ENCODE data around the gene EGFL6.
A peak's percentile ranks its signal among the peaks of the same experiment; 100 is the strongest.
"Not testable (repeated sequence)": the region's sequence is repeated elsewhere in the genome, so short reads cannot be mapped to it uniquely, and the experiment has no call there.

Gene EGFL6

GRCh38 chrX:13652287-13652793 is 82.9 kb downstream of the EGFL6 start:
- no peak for DNase-seq

- peak; percentile 41 to 97 (median 89) for DNase-seq
Observed at GRCh38 chrX:13652850-13653693, 83.7 kb downstream of the EGFL6 start, which contains the start of gene TCEANC. TSS of gene TCEANC (plus strand) at chrX:13653141. CDS start at chrX:13662509, 9,368 bp downstream.

- peak in 1 of 58 donors; percentile 11 for DNase-seq
Observed at GRCh38 chrX:13654116-13654515, 84.7 kb downstream of the EGFL6 start.

- no peak for DNase-seq
Observed at GRCh38 chrX:13655674-13656073, 86.3 kb downstream of the EGFL6 start.

GRCh38 chrX:13658602-13659001 is 89.2 kb downstream of the EGFL6 start:
- DNase-seq: peak in 3 of 58 donors; percentile 0 to 35 (median 12)

- no peak for DNase-seq
Observed at GRCh38 chrX:13659063-13659462, 89.7 kb downstream of the EGFL6 start.

DNA sequence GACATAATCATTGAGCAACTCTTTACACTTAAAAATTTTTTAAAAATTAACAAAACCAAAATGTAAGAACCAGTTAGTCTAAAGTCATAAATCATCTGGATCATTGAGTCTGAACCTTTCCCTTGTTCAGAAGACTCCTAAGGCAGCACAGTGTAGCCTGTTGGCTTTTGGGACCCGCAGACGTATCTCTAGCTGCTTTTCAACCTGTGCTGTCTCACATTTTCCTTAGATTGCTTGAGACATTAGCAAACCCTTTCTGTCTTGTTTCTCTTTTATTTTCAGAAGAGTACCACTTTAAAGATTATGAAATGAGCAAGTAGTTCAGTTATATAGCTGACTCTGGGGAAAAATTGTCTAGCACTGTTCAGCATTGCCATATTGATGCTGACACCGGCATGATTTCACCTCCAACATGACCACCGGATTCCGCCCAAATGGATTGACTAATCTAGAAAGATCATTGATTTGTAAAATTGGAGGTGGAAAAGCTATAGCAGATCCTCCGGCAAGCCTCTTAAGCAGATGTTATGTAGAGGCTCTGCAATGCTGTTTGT is 92.4 kb downstream of the EGFL6 start:
- DNase-seq: no peak

DNA sequence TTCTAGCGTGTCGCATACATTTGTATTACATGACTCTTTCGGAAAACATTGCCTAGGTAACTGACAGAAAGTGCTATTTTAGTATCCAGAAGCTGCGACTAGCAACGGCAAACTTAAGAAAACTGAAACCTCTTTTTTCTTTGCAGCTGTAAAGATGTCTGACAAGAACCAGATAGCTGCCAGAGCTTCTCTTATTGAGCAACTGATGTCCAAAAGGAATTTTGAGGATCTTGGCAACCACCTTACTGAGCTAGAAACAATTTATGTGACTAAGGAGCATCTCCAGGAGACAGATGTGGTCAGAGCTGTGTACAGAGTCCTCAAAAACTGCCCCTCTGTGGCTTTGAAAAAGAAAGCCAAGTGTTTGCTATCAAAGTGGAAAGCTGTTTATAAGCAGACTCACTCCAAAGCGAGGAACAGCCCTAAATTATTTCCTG is 93.0 kb downstream of the EGFL6 start:
- no peak for DNase-seq

GRCh38 chrX:13664020-13664419 is 94.6 kb downstream of the EGFL6 start:
- no peak for DNase-seq

DNA sequence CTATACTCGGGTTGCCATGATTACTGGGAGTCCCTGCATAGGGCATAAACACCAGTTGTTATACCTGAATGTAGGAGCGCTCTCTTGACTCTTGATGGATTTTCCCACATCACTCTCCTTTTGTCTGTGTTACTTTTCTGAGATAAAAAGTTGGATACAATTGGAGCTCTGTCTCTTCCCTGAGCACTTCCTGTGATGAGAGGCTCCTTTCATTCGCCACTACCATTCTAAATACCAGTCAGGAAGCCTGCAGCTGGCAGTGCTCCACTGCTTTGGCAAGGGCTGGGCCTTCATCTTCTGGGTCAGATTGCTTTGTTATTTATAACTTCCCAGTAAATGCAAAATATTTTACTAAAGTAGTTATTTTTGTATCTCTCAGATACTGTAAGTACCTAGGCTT is 97.4 kb downstream of the EGFL6 start:
- peak in 40 of 58 donors; percentile 0 to 74 (median 22) for DNase-seq

GRCh38 chrX:13667919-13668318 is 98.5 kb downstream of the EGFL6 start:
- no peak for DNase-seq

DNA sequence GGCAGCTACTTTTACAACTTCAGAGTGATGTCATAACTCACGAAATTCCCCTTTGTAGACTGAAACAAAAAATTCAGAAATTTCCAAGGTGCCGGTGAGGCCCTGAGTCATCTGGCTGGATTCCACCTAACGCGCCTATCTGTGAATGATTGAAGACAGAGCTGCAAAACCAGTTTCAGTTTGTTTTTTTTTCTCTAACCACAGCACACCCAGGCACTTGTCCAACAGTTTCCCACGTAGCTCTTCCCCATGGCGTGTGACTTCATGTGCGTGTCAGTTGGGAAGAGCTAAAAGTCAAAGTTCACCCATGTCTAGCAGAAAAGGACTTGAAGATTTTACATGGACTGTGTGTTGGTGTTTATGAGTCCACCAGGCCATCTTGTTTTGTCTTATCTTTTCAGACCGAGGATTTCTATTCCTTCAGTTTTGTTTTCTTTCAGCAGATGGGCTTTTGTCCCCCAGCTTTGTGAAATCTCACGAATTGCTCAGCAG is 99.9 kb downstream of the EGFL6 start:
- no peak for DNase-seq

GRCh38 chrX:13669755-13670154 is 100.4 kb downstream of the EGFL6 start:
- DNase-seq: not testable (repeated sequence)

GRCh38 chrX:13670197-13670596 is 100.8 kb downstream of the EGFL6 start:
- no peak for DNase-seq

DNA sequence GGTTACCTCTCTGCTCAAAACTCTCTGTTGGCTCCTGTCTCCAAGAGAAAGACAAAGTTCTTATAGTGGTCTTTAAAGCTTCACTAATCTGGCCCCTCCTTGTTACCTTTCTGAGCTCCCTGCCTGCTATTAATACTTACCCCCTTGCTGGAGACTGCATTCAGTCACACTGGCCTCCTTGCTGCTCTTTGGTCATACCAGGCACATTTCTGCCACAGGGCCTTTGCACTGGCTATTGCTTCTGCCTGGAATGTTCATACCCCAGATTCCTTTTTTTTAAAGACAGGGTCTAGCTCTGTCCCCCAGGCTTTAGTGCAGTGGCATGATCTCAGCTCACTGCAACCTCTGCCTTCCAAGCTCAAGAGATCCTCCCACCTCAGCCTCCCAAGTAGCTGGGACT is 103.6 kb downstream of the EGFL6 start:
- no peak for DNase-seq

DNA sequence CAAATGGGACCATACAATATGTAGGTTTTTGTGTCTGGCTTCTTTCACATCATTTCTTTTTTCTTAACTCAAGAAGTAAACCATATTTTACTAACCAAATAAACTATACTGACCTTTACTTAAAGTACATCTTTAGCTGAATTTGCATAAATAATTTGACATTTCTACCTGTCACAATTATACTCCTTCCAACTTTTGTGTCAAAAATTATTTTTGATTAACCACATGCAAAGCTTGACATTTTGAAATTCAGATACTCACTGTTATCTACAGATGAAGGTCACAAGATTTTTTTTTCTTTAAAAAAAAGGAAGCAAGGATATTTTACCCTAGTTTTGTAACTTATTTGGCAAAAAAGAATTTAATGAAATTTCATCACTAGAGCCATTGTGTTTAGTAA is 107.5 kb downstream of the EGFL6 start:
- no peak for DNase-seq

- not testable (repeated sequence) for DNase-seq
Observed at GRCh38 chrX:13679700-13680099, 110.3 kb downstream of the EGFL6 start.

GRCh38 chrX:13681595-13681994 is 112.2 kb downstream of the EGFL6 start:
- DNase-seq: no peak
